Right lobe of liver (tissue), 4 donors: ENCODE measurements around the gene SART1.

Experiments
- POLR2A ChIP-seq: fragments of 450-650 bp; IDR thresholded peaks from one replicate; pipeline ENCODE4 v1.6.1; 2017; ENCODE audit warnings: antibody characterized with exemption, mild to moderate bottlenecking
- TF ChIP-seq, protein P1 (sequence below), 4 donors: fragments of 200-600 bp in 3 of 4; fragments of 450-650 bp in 1 of 4; IDR thresholded peaks; one replicate each; pipeline versions ENCODE4 v1.5.1 to v1.8.0; 2016 to 2022; ENCODE audit warnings: antibody characterized with exemption in 4 of 4, mild to moderate bottlenecking in 2 of 4
- donor health status: DM: no; HTN: no; CAD: no.
- donor health status: DM: no; HTN: no; CAD: no.
- donor health status: DM: no; HTN: yes; CAD: no.

DNA sequence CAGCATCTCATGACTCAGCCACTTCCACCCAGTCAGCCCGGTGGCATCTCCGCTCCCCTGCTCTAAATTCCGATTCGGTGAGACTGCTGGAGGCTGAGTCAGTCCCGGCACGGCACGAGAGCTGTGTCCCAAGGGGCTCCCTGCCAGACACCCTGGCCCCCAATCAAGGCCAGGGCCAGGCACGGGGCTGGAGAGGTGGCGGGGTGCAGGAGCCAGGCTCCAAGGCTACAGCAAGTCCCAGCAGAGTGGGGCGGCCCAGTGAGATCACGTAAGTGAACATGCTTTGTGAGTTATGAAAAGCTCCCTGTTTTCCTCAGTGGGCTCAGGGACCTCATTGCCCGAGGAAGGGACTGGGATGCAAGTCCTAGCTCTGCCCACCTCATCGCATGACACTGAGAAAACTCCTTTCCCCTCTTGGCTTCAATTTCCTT lies 45.7 kb upstream of the SART1 start:
- TF ChIP-seq, protein P1, sequence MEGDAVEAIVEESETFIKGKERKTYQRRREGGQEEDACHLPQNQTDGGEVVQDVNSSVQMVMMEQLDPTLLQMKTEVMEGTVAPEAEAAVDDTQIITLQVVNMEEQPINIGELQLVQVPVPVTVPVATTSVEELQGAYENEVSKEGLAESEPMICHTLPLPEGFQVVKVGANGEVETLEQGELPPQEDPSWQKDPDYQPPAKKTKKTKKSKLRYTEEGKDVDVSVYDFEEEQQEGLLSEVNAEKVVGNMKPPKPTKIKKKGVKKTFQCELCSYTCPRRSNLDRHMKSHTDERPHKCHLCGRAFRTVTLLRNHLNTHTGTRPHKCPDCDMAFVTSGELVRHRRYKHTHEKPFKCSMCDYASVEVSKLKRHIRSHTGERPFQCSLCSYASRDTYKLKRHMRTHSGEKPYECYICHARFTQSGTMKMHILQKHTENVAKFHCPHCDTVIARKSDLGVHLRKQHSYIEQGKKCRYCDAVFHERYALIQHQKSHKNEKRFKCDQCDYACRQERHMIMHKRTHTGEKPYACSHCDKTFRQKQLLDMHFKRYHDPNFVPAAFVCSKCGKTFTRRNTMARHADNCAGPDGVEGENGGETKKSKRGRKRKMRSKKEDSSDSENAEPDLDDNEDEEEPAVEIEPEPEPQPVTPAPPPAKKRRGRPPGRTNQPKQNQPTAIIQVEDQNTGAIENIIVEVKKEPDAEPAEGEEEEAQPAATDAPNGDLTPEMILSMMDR (IDR thresholded peaks at IDR 0.05) = no peak
- TF ChIP-seq POLR2A = no peak
